Ovary (tissue), 9 donors: ENCODE measurements around the gene PLTP. TPM values are rescaled to one million over a fixed set of nuclear protein-coding genes. Genes with fewer than 3 reads are reported as not detected.

ENCODE experiments used
- DNase-seq, 5 donors: peaks; one replicate each; pipeline ENCODE4 v3.0.0-alpha.2; 2019 to 2020
- H3K27ac ChIP-seq, 2 donors: fragments of 200-600 bp; one replicate each; pipeline versions ENCODE4 v1.5.1 to v1.8.0; 2019 to 2022
- H3K27me3 ChIP-seq: fragments of 200-600 bp; one replicate; pipeline ENCODE4 v1.8.0; 2022
- H3K36me3 ChIP-seq: fragments of 200-600 bp; sonication (generic); one replicate; pipeline ENCODE4 v1.5.1; 2019
- H3K4me1 ChIP-seq: one replicate; pipeline ENCODE4 v1.8.1; 2013; ENCODE audit warnings: mild to moderate bottlenecking, moderate library complexity; ENCODE audit not compliant: insufficient read depth
- H3K4me3 ChIP-seq: fragments of 200-600 bp; sonication (generic); one replicate; pipeline ENCODE4 v1.5.1; 2017
- H3K9me3 ChIP-seq, 2 donors: fragments of 200-600 bp in 1 of 2; sonication (generic) in 1 of 2; one replicate each; pipeline versions ENCODE4 v1.5.1 to v1.8.1; 2013 to 2019; ENCODE audit warnings: mild to moderate bottlenecking in 1 of 2, moderate library complexity in 1 of 2
- EP300 ChIP-seq: sonication (generic); formaldehyde crosslinking; IDR thresholded peaks from one replicate; pipeline ENCODE4 v1.6.1; 2017; ENCODE audit warnings: antibody characterized with exemption
- POLR2A ChIP-seq: fragments of 450-650 bp; IDR thresholded peaks from one replicate; pipeline ENCODE4 v1.6.1; 2017; ENCODE audit warnings: antibody characterized with exemption, mild to moderate bottlenecking, moderate library complexity
- WGBS, 3 donors: extraction: QIAGEN DNeasy Blood & Tissue Kit in 1 of 3; methylation state at CpG; one replicate each; pipeline versions ENCODE4 v1.1.5 to v1.1.7; 2013 to 2017; 5-methylcytosine and 5-hydroxymethylcytosine counted together
- intact Hi-C, 4 donors: fragments of 100-400 bp; cut with DNase I; formaldehyde crosslinking; loops; one replicate each; pipeline versions ENCODE4 v1.11.0 to v1.15.1; 2022 to 2023
- polyA plus RNA-seq, 2 donors: library from polyadenylated mRNA; stranded (reverse); fragments of 200-250 nt in 1 of 2; fragments of 350-450 nt in 1 of 2; fragmentation: Illumina TruSeq in 1 of 2; extraction: RNeasy Lipid Tissue Mini Kit (QIAGEN cat#74804) in 1 of 2; gene quantifications; one replicate each; pipeline ENCODE4 v1.2.3, GENCODE V29; 2013 to 2014
- total RNA-seq, 7 donors: library from RNA; depleted of rRNA in 2 of 7; stranded (reverse); fragments of >200 nt in 2 of 7; fragmentation: NEBNext Ultra II Directional in 3 of 7; extraction: Animal tissue kit (Norgen Biotek cat#: 25700) in 3 of 7; gene quantifications; one replicate each; pipeline versions ENCODE4 v1.1.0 to v1.2.4, GENCODE V29; 2016 to 2023
- TF ChIP-seq, protein P1 (sequence below), 3 donors: fragments of 450-650 bp in 2 of 3; fragments of 200-600 bp in 1 of 3; IDR thresholded peaks; one replicate each; pipeline versions ENCODE4 v1.5.1 to v1.8.0; 2016 to 2022; ENCODE audit warnings: antibody characterized with exemption in 3 of 3, mild to moderate bottlenecking in 1 of 3
- donor health status: DM: no; HTN: no; CAD: no; lungs with moderate emphysema.
- donor health status: DM: no; HTN: no; CAD: no.
- donor health status: Bipolar disorder and iron deficiency.
- donor health status: DM: yes; HTN: yes; CAD: no.
- donor health status: DM: no; HTN: no; CAD: no.
- donor health status: DM: yes; HTN: yes; CAD: no.

The PLTP gene
- total and polyA plus RNA-seq, 9 donors, result 83.5 to 266 (median 138) TPM

DNA sequence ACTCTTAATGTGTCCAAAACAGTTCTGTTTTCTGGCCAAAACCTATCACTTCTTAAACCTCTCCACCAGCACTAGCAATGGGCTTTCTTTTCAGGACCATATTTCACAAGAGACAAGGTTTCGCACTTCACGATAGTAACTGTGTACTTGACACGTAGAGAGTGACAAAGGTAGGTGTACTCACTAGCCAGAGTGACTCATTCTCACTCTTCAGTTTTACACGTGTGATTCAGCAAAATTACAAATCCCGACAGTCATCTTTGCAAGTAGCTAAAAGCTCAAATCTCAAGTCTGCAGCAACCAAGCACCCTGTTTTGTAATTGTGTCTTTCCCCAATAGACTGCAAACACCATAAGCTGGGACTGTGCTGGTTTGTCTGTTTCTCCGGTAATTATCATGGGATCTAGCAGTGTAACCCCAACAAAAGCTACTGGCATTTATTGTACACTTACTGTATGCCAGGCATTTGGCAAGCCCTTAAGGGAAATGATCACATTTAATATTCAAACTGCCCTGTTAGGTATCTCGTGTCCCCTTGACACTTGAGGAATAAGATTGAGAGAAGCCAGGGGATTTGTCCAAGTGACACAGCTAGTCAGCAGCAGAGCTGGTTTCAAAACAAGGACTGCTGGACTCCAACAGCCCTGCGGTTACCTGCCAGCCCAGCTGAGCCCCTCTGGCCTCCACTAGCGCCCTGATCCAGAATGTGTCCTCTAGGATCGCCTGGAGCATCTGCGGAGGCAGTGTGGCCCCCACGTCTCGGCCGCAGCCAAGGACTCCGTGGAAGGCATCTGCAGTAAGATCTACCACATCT, 32.4 kb upstream of the PLTP start:
- Histone ChIP-seq H3K4me1 (peaks cover 16% of the 10 kb centered on the region), H3K27me3 (no peaks in the 10 kb centered on the region), H3K9me3 (no peaks in the 10 kb centered on the region), H3K4me3 (no peak overlapping the region), H3K36me3 (no peaks in the 10 kb centered on the region), H3K27ac (no peak overlapping the region)
- TF ChIP-seq EP300, result no peak
- TF ChIP-seq, protein P1, sequence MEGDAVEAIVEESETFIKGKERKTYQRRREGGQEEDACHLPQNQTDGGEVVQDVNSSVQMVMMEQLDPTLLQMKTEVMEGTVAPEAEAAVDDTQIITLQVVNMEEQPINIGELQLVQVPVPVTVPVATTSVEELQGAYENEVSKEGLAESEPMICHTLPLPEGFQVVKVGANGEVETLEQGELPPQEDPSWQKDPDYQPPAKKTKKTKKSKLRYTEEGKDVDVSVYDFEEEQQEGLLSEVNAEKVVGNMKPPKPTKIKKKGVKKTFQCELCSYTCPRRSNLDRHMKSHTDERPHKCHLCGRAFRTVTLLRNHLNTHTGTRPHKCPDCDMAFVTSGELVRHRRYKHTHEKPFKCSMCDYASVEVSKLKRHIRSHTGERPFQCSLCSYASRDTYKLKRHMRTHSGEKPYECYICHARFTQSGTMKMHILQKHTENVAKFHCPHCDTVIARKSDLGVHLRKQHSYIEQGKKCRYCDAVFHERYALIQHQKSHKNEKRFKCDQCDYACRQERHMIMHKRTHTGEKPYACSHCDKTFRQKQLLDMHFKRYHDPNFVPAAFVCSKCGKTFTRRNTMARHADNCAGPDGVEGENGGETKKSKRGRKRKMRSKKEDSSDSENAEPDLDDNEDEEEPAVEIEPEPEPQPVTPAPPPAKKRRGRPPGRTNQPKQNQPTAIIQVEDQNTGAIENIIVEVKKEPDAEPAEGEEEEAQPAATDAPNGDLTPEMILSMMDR (IDR thresholded peaks at IDR 0.05), result no peak
- intact Hi-C loops, result loop anchor here in 2 of 4 donors (5.0 to 10.0 kb wide), 2 partner anchors 47 to 60 kb away; partner anchors contain the start of genes SPATA25 (in 1 of the 2) and ZSWIM1 (in 1 of the 2)
- DNase-seq, result no peak
- 83 to 86% (median 83%) methylated on average over 15 of the region's 15 CpGs for WGBS, 3 donors

DNA sequence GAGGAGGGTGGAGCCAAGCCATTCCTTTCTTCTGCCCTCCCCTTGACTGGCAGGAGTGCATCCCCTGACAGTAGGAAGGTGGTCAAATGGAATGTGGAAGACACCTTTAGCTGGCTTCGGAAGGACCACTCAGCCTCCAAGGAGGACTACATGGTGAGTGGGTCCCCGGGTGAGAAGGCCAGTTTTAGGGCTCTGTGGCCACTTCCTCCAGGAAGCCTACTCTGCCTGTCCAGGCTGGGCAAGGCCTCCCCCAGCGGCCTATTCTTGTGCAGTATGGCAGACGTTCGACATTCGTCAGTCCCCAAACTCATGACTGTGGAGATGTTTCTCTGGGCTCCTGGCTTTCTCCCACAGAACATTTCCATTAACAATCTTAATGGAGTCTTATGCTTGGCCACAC, 31.7 kb upstream of the PLTP start:
- no peaks in the 10 kb centered on the region for H3K27me3 ChIP-seq
- WGBS, 3 donors, result 85 to 89% (median 86%) methylated on average over 6 of the region's 6 CpGs
- H3K27ac ChIP-seq, result no peak overlapping the region
- H3K9me3 ChIP-seq, result no peaks in the 10 kb centered on the region
- no peaks in the 10 kb centered on the region for H3K36me3 ChIP-seq
- no peak for DNase-seq
- intact Hi-C loops, result loop anchor here in 2 of 4 donors (5.0 to 10.0 kb wide), 2 partner anchors 46 to 59 kb away; partner anchors contain the start of genes SPATA25 (in 1 of the 2) and ZSWIM1 (in 1 of the 2)
- H3K4me3 ChIP-seq, result no peak overlapping the region
- TF ChIP-seq, protein P1 (IDR thresholded peaks at IDR 0.05), result no peak
- TF ChIP-seq EP300, result no peak
- TF ChIP-seq POLR2A, result no peak
- peaks cover 16% of the 10 kb centered on the region for H3K4me1 ChIP-seq

DNA sequence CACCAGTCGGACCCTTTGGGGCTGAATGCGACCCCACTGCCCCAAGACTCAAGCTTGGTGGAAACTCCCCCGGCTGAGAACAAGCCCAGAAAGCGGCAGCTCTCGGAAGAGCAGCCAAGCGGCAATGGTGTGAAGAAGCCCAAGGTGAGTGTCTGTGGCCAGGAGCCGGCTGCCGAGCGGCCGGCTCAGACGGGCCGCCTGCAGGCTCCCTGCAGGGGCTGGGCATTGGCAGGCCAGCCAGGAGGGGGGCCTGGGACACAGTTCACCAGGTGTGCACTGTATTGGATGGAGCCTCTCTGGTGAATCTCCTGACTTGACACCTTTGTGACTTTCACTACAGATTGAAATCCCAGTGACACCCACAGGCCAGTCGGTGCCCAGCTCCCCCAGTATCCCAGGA, 28.5 kb upstream of the PLTP start:
- intact Hi-C loops, result loop anchor here in 2 of 4 donors (5.0 to 10.0 kb wide), 2 partner anchors 43 to 56 kb away; partner anchors contain the start of genes SPATA25 (in 1 of the 2) and ZSWIM1 (in 1 of the 2)
- Histone ChIP-seq H3K4me1 (peaks cover 2% of the 10 kb centered on the region), H3K9me3 (no peaks in the 10 kb centered on the region), H3K27me3 (no peaks in the 10 kb centered on the region), H3K36me3 (no peaks in the 10 kb centered on the region), H3K27ac (no peak overlapping the region), H3K4me3 (no peak overlapping the region)
- TF ChIP-seq EP300, result no peak
- TF ChIP-seq, protein P1 (IDR thresholded peaks at IDR 0.05), result no peak
- no peak for TF ChIP-seq POLR2A
- 62 to 82% (median 77%) methylated on average over 4 to 13 of the region's 13 CpGs for WGBS, 3 donors
- DNase-seq, result no peak

DNA sequence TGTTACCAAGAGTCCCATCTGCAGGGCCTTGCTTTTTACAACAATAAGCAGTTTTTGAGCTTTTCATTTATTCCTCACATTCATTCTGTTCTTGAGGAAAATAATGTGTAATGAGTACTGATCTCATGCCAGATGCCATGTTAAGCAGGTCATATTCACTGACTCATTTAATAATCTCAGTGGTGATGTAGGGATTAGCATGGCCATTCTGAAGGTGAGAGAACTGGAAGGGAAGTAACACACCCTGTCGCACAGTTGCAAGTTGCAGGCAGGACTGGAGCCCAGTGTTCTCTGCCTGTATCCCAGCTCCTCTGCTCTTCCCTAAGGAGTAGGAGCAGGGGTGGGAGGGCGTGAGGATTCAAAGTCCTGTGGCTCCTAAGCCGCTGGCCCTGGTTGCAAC, 28.1 kb upstream of the PLTP start:
- no peak for DNase-seq
- H3K4me3 ChIP-seq, result no peak overlapping the region
- H3K9me3 ChIP-seq, result no peaks in the 10 kb centered on the region
- H3K4me1 ChIP-seq, result no peaks in the 10 kb centered on the region
- intact Hi-C loops, result loop anchor here in 2 of 4 donors (5.0 to 10.0 kb wide), 2 partner anchors 43 to 55 kb away; partner anchors contain the start of genes SPATA25 (in 1 of the 2) and ZSWIM1 (in 1 of the 2)
- WGBS, 3 donors, result 84 to 90% (median 90%) methylated on average over 3 of the region's 3 CpGs
- no peaks in the 10 kb centered on the region for H3K36me3 ChIP-seq
- no peaks in the 10 kb centered on the region for H3K27me3 ChIP-seq
- no peak for TF ChIP-seq POLR2A
- TF ChIP-seq EP300, result no peak
- TF ChIP-seq, protein P1 (IDR thresholded peaks at IDR 0.05), result no peak
- no peak overlapping the region for H3K27ac ChIP-seq
